Melanocyte of skin (primary cell): Measurements from ENCODE around the gene SLC38A2. TPM values are rescaled to one million over a fixed set of nuclear protein-coding genes. Genes with fewer than 3 reads are reported as not detected.

Source experiments
- total RNA-seq, 2 donors: library from RNA; depleted of rRNA; stranded (reverse); fragments of >200 nt; gene quantifications; 2 replicates each; pipeline ENCODE4 v1.2.3, GENCODE V29; 2012

The SLC38A2 gene
- 100 to 1,000 TPM; 147 to 168 TPM for total RNA-seq

GRCh38 chr12:46372544-46373300 is at the start of gene SLC38A2:
Gene SLC38A2, minus strand, starts transcription at chr12:46372773. Its CDS starts 1,480 bp downstream, at chr12:46371293.

Other genes with a start within 250 kb of the SLC38A2 start
- under 1 TPM; under 0.01 TPM for gene SLC38A1, start 103.7 kb downstream of the SLC38A2 start, total RNA-seq